ENCODE data around the gene GAL3ST1. TPM values are rescaled to one million over a fixed set of nuclear protein-coding genes. Genes with fewer than 3 reads are reported as not detected.
"Not testable (repeated sequence)": the region's sequence is repeated elsewhere in the genome, so short reads cannot be mapped to it uniquely, and the experiment has no call there.

GAL3ST1 gene
- total RNA-seq, 2 experiments from 2014 or later: not detected

DNA sequence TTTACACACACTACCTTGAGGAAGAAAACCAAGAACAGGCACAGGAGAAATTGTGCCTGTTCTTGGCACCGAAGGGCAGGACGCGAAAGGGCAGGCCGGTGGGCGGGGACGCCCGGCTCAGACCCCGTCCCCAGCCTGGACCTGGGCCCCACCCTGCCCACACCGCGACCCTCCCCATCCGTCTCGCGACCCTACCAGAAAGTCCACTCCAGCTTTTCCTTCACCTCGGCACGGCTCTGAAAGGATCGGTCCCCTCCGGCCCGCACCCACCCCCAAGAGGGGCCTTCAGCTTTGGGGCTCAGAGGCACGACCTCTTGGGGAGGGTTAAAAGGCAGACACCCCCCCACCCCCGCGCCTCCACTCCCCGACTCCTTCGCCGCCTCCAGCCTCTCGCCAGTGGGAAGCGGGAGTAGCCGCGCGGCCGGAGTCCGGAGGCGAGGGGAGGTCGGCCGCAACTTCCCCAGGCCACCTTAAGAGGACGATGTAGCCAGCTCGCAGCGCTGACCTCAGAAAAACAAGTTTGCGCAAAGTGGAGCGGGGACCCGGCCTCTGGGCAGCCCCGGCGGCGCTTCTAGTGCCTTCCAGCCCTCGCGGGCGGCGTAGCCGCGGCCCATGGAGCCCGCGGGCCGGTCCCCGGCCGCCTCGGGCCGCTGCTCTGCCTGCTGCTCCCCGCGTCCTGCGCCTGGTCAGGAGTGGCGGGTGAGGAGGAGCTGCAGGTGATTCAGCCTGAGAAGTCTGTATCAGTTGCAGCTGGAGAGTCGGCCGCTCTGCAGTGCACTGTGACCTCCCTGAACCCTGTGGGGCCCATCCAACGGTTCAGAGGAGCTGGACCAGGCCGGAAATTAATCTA lies 32.3 kb downstream of the GAL3ST1 start:
- H3K36me3 Mint-ChIP-seq (ENCODE audit: low read depth): no peaks in the 10 kb centered on the region
- H3K9me3 Mint-ChIP-seq (ENCODE audit: insufficient read depth): no peaks in the 10 kb centered on the region
- no peak overlapping the region for H3K4me3 Mint-ChIP-seq
- H3K4me1 Mint-ChIP-seq (ENCODE audit: low read depth): peaks cover 3% of the 10 kb centered on the region
- ATAC-seq: no peak
- CTCF ChIA-PET: interaction anchor here (1.0 kb wide), 1 partner anchor 377 kb away, joined by 3 read pairs; no protein-coding TSS in a partner anchor
- POLR2A ChIA-PET: no interaction called here
- peaks cover 33% of the 10 kb centered on the region for H3K27me3 Mint-ChIP-seq (ENCODE audit: low read depth)
- no peak for DNase-seq
- no peak overlapping the region for H3K27ac Mint-ChIP-seq

DNA sequence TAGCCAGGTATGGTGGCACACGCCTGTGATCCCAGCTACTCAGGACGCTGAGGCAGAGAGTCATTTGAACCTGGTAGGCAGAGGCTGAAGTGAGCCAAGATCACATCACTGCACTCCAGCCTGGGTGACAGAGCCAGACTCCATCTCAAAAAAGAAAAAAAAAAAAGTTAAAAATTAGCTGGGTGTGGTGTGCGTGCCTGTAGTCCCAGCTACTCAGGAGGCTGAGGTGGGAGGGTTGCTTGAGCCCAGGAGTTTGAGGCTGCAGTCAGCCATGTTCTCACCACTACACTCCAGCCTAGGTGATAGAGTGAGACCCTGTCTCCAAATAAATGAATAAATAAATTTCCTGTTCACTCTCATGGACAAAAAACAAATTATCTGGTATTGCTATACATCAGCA lies 33.0 kb downstream of the GAL3ST1 start:
- H3K4me1 Mint-ChIP-seq (ENCODE audit: low read depth); ATAC-seq; DNase-seq; POLR2A ChIA-PET; H3K27ac Mint-ChIP-seq; H3K9me3 Mint-ChIP-seq (ENCODE audit: insufficient read depth); H3K4me3 Mint-ChIP-seq; H3K36me3 Mint-ChIP-seq (ENCODE audit: low read depth): not testable (repeated sequence)
- CTCF ChIA-PET: interaction anchor here (1.0 kb wide), 1 partner anchor 378 kb away, joined by 3 read pairs; no protein-coding TSS in a partner anchor
- H3K27me3 Mint-ChIP-seq (ENCODE audit: low read depth): peaks cover 33% of the 10 kb centered on the region

DNA sequence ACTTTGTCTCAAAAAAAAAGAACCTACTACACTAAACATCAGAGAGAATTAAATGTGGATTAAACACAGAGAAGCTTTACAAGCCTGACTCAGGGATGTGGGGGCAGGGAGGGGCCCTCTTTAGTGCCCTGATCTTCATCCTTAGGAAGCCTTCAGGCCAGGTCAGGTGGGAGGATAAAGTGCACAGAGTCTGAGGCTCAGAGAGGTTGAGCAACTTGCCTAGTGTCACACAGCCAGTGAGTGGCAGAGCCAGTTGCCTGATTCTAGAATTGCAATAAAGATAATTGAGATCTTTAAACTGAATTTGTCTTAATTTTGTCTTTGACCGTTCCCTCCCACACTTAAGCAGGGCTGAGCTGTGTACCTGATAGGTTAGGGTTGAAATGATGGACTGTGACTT lies 35.1 kb downstream of the GAL3ST1 start:
- no peak for ATAC-seq
- H3K4me3 Mint-ChIP-seq: no peak overlapping the region

DNA sequence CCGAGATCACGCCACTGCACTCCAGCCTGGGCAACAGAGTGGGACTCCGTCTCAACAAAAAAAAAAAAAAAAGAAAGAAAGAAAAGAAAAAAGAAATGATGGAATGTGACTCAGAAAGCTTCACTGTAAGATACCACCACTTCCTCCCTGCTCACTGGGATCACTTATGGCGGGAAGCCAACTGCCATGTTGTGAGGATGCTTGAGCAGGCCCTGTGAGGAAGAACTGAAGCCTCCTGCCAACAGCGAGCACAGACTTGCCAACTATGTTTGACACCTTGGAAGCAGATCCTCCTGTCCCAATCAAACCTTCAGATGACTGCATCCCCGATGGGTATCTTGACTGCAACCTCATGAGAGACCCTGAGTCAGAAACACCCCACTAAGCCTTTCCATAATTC lies 36.2 kb downstream of the GAL3ST1 start:
- ATAC-seq (no peak), DNase-seq (no peak)
- H3K4me1 Mint-ChIP-seq (ENCODE audit: low read depth): peaks cover 17% of the 10 kb centered on the region
- no peak overlapping the region for H3K4me3 Mint-ChIP-seq
- POLR2A ChIA-PET: no interaction called here
- CTCF ChIA-PET: no interaction called here
- no peak overlapping the region for H3K27ac Mint-ChIP-seq
- no peaks in the 10 kb centered on the region for H3K36me3 Mint-ChIP-seq (ENCODE audit: low read depth)
- H3K9me3 Mint-ChIP-seq (ENCODE audit: insufficient read depth): no peaks in the 10 kb centered on the region
- peaks cover 24% of the 10 kb centered on the region for H3K27me3 Mint-ChIP-seq (ENCODE audit: low read depth)

More for the DNA sequence above, 35.1 kb downstream of the GAL3ST1 start:
- POLR2A ChIA-PET: no interaction called here
- Mint-ChIP-seq H3K36me3 (ENCODE audit: low read depth) (no peaks in the 10 kb centered on the region), H3K27ac (no peak overlapping the region), H3K9me3 (ENCODE audit: insufficient read depth) (no peaks in the 10 kb centered on the region), H3K27me3 (ENCODE audit: low read depth) (peaks cover 30% of the 10 kb centered on the region), H3K4me1 (ENCODE audit: low read depth) (peaks cover 17% of the 10 kb centered on the region)
- no peak for DNase-seq
- CTCF ChIA-PET: no interaction called here

DNA sequence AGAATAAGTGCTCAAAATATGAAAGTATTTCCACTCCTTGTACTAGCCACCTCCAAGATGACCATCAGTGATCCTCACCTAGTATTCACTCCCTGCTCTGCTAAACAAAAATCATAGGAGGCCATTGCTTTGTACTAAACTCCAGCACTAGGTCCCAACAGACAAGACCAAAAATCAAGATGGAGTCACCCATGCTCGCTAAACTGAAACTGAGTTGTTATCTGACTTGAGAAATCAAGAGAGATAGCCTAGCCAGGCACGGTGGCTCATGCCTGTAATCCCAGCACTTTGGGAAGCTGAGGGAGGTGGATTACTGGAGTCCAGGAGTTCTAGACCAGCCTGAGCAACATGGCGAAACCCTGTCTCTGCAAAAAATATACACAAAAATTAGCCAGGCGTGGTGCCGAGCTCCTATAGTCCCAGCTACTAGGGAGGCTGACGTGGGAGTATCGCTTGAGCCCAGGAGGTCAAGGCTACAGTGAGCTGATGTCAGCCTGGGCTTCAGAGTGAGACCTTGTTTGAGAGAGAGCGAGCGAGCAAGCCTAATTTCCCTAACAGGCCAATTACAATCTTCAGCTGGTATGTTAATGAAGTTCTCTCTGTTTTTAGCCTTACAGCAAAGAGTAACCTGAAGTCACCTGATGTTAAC lies 37.3 kb downstream of the GAL3ST1 start:
- POLR2A ChIA-PET: no interaction called here
- H3K27ac Mint-ChIP-seq: no peak overlapping the region

DNA sequence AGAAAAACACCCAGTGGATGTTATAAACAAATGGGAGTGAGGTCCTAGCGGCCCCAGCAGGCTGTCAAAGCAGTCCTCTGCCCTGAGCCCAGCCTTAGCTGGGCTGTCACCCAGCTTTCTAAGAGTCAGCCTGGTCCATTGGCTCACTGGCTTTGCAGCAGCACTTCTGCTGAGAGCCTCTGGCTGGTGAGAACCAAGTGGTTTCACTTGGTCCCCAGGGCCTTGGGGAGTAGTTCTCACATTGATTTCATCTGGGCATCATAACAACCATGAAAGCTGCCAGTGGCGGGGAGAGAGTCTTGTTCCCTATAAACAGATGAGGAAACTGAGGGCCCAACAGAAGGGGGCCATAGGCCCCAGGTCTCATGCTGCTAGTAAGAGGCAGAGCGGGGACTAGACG lies 39.3 kb downstream of the GAL3ST1 start:
- Mint-ChIP-seq H3K4me1 (ENCODE audit: low read depth) (peaks cover 14% of the 10 kb centered on the region), H3K27ac (no peak overlapping the region), H3K4me3 (no peak overlapping the region), H3K36me3 (ENCODE audit: low read depth) (no peaks in the 10 kb centered on the region), H3K9me3 (ENCODE audit: insufficient read depth) (no peaks in the 10 kb centered on the region), H3K27me3 (ENCODE audit: low read depth) (peaks cover 11% of the 10 kb centered on the region)
- no peak for ATAC-seq
- DNase-seq: no peak
- POLR2A ChIA-PET: interaction anchor here (0.6 kb wide), 1 partner anchor 213 kb away, joined by 3 read pairs; no protein-coding TSS in a partner anchor
- CTCF ChIA-PET: no interaction called here

More for the DNA sequence above, 37.3 kb downstream of the GAL3ST1 start:
- H3K27me3 Mint-ChIP-seq (ENCODE audit: low read depth): peaks cover 16% of the 10 kb centered on the region
- no peaks in the 10 kb centered on the region for H3K9me3 Mint-ChIP-seq (ENCODE audit: insufficient read depth)
- no peaks in the 10 kb centered on the region for H3K36me3 Mint-ChIP-seq (ENCODE audit: low read depth)
- ATAC-seq: no peak
- H3K4me1 Mint-ChIP-seq (ENCODE audit: low read depth): peaks cover 14% of the 10 kb centered on the region
- no peak for DNase-seq
- no peak overlapping the region for H3K4me3 Mint-ChIP-seq
- CTCF ChIA-PET: interaction anchor here (1.2 kb wide), 1 partner anchor 93 kb away, joined by 4 read pairs; no protein-coding TSS in a partner anchor

DNA sequence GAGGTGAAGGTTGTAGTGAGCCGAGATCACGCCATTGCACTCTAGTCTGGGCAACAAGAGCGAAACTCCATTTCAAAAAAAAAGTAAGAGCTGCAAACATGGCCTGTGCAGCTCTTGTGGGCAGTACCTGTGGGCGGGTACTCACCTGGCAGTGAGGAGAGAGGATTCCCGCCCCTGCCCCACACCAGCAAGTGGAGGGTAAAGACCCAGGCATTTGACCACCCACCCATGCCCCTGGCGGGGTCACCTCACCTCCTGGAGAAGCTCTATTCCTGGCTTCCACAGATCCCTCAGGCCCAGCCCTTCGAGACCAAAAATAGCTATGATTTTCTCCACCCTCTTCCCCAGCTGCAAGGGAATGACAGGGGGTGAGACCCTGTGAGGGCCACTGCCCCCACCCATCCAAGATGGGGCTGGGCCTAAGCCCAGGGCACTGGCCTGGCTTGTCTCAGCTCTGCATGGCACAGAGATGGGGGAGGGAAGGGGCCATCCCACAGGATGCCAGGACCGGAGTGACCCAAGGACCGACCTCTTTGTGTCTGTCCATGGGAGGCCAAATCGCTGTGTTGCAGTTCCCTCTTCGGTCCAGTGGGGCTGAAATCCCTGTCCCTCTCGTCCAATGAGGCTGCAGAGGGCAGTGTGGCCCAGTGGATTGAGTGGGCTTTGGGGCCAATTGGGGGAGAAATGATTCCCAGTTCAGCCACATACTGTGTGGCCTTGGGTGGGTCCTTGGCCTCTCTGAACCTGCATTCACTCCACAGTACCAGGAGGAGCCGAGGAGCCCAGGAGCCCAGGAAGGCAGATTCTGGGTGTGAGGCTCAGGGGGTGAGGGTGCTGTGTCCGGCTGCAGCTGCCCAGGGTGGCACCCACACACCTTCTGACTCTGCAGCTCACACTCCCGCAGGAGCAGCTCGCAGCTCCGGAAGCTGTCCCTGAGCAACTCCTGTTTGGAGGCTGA lies 42.5 kb downstream of the GAL3ST1 start:
- no peak for DNase-seq
- CTCF ChIA-PET: no interaction called here
- POLR2A ChIA-PET: no interaction called here
- no peaks in the 10 kb centered on the region for H3K36me3 Mint-ChIP-seq (ENCODE audit: low read depth)
- no peak overlapping the region for H3K27ac Mint-ChIP-seq
- peaks cover 1% of the 10 kb centered on the region for H3K27me3 Mint-ChIP-seq (ENCODE audit: low read depth)
- H3K4me1 Mint-ChIP-seq (ENCODE audit: low read depth): peaks cover 12% of the 10 kb centered on the region
- H3K9me3 Mint-ChIP-seq (ENCODE audit: insufficient read depth): no peaks in the 10 kb centered on the region
- no peak overlapping the region for H3K4me3 Mint-ChIP-seq
- no peak for ATAC-seq

DNA sequence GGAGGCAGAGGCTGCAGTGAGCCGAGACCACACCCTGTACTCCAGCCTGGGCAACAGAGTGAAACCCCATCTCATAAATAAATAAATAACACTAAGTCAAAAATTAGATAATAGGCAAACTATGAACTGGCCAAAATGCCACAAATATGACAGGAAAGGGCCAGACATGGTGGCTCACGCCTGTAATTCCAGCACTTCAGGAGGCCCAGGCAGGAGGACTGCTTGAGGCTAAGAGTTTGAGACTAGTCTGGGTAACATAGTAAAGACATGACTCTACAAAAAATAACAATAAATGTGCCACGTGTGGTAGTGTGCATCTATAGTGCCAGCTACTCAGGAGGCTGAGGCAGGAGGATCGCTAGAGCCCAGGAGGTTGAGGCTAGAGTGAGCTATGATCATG lies 47.8 kb downstream of the GAL3ST1 start:
- Mint-ChIP-seq H3K27ac (no peak overlapping the region), H3K4me3 (no peak overlapping the region), H3K4me1 (ENCODE audit: low read depth) (no peaks in the 10 kb centered on the region), H3K36me3 (ENCODE audit: low read depth) (no peaks in the 10 kb centered on the region), H3K27me3 (ENCODE audit: low read depth) (peaks cover 4% of the 10 kb centered on the region), H3K9me3 (ENCODE audit: insufficient read depth) (no peaks in the 10 kb centered on the region)
- ATAC-seq (no peak), DNase-seq (no peak)
- POLR2A ChIA-PET: no interaction called here
- CTCF ChIA-PET: no interaction called here

DNA sequence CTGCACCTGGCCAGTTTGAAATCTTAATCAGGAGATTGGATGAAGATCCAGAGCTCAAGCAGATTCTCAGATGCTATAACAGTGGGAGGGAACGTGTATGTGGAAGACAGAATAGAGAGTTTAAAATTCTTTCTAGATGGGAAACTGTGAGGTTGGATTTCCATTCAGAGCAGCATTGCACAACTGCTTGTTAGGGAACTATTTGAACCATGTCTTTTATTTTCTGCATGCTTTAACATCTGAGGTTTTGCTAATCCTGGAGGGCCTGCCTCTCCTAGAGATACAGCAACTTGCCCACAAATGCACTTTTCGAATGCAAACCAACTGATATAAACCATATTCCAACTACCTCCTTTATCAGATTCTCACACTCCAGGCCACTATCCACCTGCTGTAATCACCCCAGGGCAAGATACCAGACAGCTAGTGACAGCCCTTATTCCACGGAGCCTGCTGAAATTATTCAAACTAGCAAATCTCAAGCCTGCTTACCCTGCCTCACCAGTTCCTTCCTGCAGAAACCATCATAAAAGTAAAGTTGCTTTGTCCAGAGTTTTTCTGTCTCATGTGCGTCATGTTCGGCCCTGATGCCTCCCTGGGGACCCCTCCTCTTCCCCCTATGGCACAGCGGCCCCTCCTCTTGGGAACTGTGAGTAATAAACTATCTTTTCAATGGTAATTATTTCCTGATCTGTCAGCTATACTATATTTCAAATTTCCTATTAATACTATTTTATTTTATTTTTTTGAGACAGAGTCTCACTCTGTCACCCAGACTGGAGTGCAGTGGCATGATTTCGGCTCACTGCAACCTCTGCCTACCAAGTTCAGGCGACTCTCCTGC lies 50.6 kb downstream of the GAL3ST1 start:
- Mint-ChIP-seq H3K4me3 (no peak overlapping the region), H3K36me3 (ENCODE audit: low read depth) (no peaks in the 10 kb centered on the region), H3K27me3 (ENCODE audit: low read depth) (peaks cover 4% of the 10 kb centered on the region), H3K4me1 (ENCODE audit: low read depth) (no peaks in the 10 kb centered on the region), H3K27ac (no peak overlapping the region), H3K9me3 (ENCODE audit: insufficient read depth) (no peaks in the 10 kb centered on the region)
- DNase-seq (no peak), ATAC-seq (no peak)
- CTCF ChIA-PET: no interaction called here
- POLR2A ChIA-PET: no interaction called here

DNA sequence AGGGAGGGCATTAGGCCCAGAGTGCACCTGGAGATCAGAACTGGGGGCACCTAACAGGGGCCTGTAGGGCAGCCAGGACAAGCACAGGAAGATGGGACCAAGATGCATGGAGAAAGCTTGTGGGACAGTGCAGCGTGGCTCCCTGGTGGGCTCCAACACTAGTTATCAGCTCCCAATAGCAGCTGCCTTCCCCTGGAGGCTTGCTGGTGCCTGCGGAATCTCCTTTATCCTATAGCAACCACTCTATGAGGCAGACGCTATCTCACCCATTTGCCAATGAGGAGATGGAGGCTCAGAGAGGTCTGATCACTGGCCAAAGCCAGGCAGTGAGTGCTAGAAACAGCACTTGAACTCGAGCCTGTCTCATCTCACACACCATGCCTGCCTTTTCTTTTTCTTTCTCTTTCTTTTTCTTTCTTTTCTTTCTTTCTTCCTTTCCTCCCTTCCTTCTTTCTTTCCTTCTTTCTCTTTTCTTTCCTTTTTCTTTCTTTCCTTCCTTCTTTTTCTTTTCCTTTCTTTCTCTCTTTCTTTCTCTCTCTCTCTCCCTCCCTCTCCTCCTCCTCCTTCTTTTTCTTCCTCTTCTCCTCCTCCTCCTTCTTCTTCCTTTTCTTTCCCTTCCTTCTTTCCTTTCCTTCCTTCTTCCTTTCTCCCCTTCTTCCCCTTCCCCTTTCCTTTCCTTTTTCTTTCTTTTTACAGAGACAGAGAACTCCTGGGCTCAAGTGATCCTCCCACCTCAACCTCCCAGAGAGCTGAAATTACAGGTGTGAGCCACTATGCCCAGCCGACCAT lies 52.9 kb downstream of the GAL3ST1 start:
- Mint-ChIP-seq H3K9me3 (ENCODE audit: insufficient read depth) (no peaks in the 10 kb centered on the region), H3K4me1 (ENCODE audit: low read depth) (no peaks in the 10 kb centered on the region), H3K27me3 (ENCODE audit: low read depth) (peaks cover 4% of the 10 kb centered on the region), H3K27ac (no peak overlapping the region), H3K4me3 (no peak overlapping the region), H3K36me3 (ENCODE audit: low read depth) (no peaks in the 10 kb centered on the region)
- ATAC-seq (no peak), DNase-seq (no peak)
- ChIA-PET POLR2A (no interaction called here), CTCF (no interaction called here)

Measured in activated CD8-positive, alpha-beta T cell treated with anti-CD3 and anti-CD28 coated beads, Interleukin-2, amount 10 ng/mL, durations not matched to agents 7 days and 5 days (primary cell).